Measurements from ENCODE around the gene CDK16. TPM values are rescaled to one million over a fixed set of nuclear protein-coding genes. Genes with fewer than 3 reads are reported as not detected.

The CDK16 gene
- total RNA-seq, 2 donors from 2014 or later: 97.5 to 133 TPM

GRCh38 chrX:47182106-47182700, 36.3 kb upstream of the CDK16 start:
- intact Hi-C loops (cut with DNase I, micrococcal nuclease): no loop called here
- ATAC-seq (no peak), DNase-seq (no peak)

- no peak for DNase-seq
- no peak for ATAC-seq
- intact Hi-C loops (cut with DNase I, micrococcal nuclease): no loop called here
These were observed 34.0 kb upstream of the CDK16 start for GRCh38 chrX:47184486-47184885.

DNA sequence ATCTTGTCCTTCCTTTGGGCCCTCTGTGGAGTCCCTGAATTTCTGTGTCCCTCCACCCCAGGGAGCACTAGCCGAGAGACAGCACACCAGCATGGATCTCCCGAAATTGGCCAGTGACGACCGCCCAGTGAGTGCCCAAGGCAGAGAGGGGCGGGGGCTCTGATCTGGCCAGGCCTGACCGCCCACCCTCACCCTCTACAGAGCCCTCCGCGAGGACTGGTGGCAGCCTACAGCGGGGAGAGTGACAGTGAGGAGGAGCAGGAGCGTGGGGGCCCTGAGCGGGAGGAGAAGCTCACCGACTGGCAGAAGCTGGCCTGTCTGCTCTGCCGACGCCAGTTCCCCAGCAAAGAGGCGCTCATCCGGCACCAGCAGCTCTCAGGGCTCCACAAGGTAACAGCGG, 33.2 kb upstream of the CDK16 start:
- intact Hi-C loops (cut with DNase I, micrococcal nuclease): no loop called here
- ATAC-seq (no peak), DNase-seq (no peak)

DNA sequence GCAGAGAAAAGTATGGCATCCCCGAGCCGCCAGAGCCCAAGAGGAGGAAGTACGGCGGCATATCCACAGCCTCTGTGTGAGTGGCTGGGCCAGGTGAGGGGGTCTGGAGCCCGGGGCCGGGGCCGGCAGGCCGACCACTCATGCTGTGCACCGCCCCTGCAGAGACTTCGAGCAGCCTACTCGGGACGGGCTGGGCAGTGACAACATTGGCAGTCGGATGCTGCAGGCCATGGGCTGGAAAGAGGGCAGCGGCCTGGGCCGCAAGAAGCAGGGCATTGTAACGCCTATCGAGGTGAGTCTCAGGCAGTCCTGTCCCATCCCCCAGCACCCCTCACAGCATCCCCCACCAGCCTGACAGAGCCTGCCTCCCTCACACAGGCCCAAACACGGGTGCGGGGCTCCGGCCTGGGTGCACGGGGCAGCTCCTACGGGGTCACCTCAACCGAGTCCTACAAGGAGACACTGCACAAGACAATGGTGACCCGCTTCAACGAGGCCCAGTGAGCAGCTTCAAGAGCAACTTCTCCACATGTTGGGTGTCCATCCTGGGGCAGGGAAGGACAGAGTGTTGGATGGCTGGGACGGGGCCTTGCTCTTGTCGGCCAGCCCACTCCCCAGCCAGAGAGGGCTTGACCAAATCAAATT, 32.3 kb upstream of the CDK16 start:
- no peak for ATAC-seq
- DNase-seq: no peak
- intact Hi-C loops (cut with DNase I, micrococcal nuclease): no loop called here

GRCh38 chrX:47187106-47187677, 31.3 kb upstream of the CDK16 start:
- no peak for ATAC-seq
- no peak for DNase-seq
- intact Hi-C loops (cut with DNase I, micrococcal nuclease): no loop called here

DNA sequence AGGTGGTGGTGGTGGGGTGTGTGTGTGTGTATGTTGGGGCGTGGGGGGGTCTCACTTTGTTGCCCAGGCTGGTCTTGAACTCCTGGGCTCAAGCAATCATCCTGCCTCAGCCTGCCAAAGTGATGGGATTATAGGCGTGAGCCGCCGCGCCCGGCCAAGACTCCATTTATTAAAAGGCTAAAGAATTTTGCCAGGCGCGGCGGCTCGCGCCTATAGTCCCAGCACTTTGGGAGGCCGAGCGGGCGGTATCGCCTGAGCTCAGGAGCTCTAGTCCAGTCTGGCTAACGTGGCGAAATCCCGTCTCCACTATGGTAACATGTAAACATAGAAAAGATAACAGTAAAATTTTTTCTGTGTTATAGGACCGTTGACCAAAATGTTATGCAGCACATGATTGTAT, 28.6 kb upstream of the CDK16 start:
- ATAC-seq (no peak), DNase-seq (no peak)
- intact Hi-C loops (cut with DNase I, micrococcal nuclease): loop anchor here in 1 of 2 donors (5.0 kb wide), 2 partner anchors 192 to 332 kb away; no protein-coding TSS in a partner anchor

DNA sequence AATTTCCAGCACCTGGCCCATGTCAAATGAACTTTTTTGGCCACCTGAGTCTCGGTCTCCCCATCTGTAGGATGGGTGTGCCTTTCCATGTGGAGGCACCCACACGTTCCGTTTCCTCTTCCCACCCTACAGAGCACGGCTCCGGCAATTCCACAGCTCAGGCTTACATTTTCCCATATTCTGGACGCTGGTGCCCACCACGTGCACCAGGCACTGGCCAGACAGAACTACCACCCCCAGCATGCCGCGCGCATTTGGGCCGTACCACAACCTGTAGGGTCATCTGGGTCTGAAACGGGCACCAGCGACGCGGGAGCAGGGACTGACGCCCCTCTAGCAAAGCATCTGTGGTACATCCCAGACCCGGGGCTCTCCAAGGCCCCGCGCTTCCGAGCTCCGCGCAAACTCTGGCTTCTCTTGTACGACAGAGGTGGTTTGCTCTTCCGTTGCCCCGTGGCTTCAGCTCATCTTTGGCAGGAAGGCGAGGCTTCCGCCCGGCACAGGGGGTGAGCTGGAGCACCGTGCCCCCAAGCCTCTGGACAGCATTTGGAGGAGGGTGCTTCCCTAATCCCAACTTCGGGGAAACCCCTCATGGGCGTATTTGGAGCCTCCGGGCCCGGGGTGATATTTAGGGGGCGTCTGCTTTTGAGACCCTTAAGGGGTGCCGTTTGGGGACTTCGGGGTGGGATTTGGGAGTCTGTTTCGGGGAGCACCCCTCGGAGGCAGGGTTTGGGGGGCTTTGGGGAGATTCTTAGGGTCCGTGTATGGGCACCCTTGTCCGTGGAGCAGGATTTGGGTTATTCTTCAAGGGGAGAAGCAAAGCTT, 27.8 kb upstream of the CDK16 start:
- intact Hi-C loops (cut with DNase I, micrococcal nuclease): loop anchor here in 1 of 2 donors (5.0 kb wide), 2 partner anchors 192 to 332 kb away; no protein-coding TSS in a partner anchor
- ATAC-seq (peak; percentile 67), DNase-seq (peak; percentile 83 to 88)

- DNase-seq (peak; percentile 53 to 55), ATAC-seq (peak; percentile 14)
- intact Hi-C loops (cut with DNase I, micrococcal nuclease): loop anchor here in 1 of 2 donors (5.0 kb wide), 2 partner anchors 191 to 331 kb away; no protein-coding TSS in a partner anchor
These were observed 27.1 kb upstream of the CDK16 start for GRCh38 chrX:47191331-47191730.

DNA sequence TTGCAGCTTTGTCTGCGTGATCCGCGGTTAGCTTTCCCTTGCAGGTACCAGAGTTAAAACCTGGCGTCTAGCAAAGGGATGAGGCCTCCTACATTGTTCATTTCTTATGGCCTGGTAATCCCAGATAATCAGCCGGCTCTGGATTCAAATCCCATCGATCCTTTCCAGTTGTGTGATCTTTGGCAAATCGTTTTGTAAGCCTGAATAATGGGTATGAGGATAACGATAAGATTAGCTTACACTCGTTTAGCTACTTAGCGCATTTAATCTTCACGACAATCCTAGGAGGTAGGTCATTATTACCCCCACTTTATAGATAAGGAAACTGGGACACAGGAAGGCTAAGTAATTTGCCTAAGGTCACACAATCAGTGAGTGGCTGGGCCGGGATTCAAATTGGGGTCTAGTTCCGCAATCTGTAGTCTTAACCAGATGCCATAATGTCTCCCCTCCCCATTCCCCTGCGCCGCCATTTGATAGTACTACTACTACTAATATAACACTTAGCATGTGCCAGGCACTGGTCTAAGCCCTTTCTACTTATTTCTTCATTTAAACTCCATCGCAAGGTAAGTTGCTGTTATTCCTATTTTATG, 26.6 kb upstream of the CDK16 start:
- DNase-seq: no peak
- intact Hi-C loops (cut with DNase I, micrococcal nuclease): loop anchor here in 1 of 2 donors (5.0 kb wide), 2 partner anchors 190 to 330 kb away; no protein-coding TSS in a partner anchor

GRCh38 chrX:47193475-47194193, 24.8 kb upstream of the CDK16 start, which contains the start of gene UBA1:
UBA1 (plus strand) TSS chrX:47193829; CDS start chrX:47198803, 4,974 bp downstream.
- DNase-seq (peak; percentile 96 to 98), ATAC-seq (peak; percentile 89)
- intact Hi-C loops (cut with DNase I, micrococcal nuclease): loop anchor here in 1 of 2 donors (5.0 kb wide), 2 partner anchors 189 to 329 kb away; no protein-coding TSS in a partner anchor

More for the DNA sequence above, 26.6 kb upstream of the CDK16 start:
- no peak for ATAC-seq

DNA sequence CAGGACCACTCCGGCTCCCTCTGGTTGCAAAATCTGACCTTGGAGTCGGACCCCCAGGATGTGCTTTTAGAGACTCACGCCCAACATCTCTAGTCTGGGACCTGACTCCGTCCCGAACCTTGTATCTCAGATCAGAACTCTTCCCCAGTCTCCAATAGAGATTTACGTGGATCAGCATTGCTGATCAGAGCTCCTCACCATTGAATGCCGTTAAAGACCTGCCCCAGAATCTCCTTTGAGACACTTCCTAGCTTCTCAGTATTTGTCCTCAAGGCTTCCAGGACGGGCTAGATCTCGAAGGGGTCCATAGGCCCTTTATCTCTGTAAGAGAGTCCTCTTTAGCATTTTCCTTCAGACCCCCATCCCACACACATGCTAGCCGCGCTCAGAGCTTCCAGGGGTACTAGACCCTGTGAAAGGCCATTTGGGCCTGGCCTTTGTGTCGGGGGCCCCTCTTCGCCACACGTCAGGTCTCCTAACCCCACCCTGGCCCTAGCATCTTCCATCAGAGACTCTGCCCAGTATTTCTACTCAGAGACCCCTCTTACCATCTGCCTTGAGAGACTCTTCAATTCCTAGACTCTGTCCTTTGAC, 24.2 kb upstream of the CDK16 start:
- DNase-seq: no peak
- peak; percentile 6 for ATAC-seq
- intact Hi-C loops (cut with DNase I, micrococcal nuclease): loop anchor here in 1 of 2 donors (5.0 kb wide), 2 partner anchors 188 to 328 kb away; no protein-coding TSS in a partner anchor

DNA sequence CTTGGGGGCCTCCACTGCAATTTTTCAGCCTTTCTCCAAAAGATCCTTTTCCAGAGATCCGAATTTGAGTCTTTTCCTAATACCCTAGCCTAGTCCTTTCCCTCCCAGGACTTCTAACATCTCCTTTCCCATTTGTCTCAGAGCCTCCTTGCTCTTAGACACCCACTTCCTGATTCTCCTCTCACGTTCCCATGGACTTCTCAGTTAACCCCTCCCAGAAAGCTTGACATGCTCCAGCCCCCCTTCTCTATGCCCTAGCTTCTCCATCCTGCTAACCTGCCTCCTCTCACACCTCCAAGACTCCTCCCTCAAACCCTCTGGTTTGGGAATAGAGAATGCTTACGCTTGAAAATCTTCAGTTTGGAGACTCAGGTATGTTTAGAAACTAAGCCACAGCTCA, 22.4 kb upstream of the CDK16 start:
- intact Hi-C loops (cut with DNase I, micrococcal nuclease): no loop called here
- DNase-seq (no peak), ATAC-seq (no peak)

GRCh38 chrX:47197526-47197925, 21.0 kb upstream of the CDK16 start:
- DNase-seq: no peak
- intact Hi-C loops (cut with DNase I, micrococcal nuclease): no loop called here
- ATAC-seq: no peak

DNA sequence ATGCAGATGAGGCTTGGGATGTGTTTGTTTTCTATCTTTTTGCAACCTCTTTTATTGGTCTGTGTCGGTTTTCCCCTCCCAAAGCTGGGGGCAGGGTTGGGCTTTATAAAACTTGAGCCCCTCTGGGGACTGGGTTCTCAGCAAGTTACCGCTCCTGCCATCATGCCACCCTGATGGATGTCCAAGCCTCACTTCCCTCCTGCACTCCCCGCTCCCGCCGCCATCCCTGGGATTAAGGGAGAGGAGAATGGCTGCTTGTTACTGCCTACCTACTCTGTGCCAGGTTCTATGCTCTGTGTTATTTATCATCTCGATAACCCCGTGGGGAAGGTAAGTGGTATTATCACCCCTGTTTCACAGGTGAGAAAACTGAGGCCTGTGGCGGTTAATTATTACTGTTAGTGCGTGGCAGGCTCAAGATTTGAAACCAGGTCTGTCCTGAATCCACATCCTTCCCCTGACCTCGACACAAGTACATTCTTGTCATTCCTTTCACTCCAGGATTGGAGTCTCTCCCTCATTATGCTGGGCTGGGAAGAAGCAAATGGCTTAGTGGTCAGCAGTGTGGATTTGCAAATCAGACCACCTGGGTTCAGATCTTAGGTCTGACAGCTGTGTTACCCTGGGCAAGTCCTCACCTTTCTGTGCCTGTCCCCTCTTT, 20.3 kb upstream of the CDK16 start:
- intact Hi-C loops (cut with DNase I, micrococcal nuclease): no loop called here
- DNase-seq (no peak), ATAC-seq (no peak)

DNA sequence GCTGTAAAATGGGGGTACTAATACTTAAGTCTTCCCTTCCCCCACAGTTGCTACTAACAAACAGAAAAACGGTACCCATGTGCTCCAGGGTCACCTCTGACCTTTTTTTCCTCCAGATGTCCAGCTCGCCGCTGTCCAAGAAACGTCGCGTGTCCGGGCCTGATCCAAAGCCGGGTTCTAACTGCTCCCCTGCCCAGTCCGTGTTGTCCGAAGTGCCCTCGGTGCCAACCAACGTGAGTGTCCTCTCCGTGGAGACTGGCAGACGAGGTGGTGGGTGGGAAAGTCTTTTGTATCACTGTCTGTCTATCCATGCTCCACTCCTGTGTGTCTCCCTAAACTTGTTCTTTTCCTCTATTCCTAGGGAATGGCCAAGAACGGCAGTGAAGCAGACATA, 19.8 kb upstream of the CDK16 start:
- DNase-seq (no peak), ATAC-seq (no peak)
- intact Hi-C loops (cut with DNase I, micrococcal nuclease): no loop called here

DNA sequence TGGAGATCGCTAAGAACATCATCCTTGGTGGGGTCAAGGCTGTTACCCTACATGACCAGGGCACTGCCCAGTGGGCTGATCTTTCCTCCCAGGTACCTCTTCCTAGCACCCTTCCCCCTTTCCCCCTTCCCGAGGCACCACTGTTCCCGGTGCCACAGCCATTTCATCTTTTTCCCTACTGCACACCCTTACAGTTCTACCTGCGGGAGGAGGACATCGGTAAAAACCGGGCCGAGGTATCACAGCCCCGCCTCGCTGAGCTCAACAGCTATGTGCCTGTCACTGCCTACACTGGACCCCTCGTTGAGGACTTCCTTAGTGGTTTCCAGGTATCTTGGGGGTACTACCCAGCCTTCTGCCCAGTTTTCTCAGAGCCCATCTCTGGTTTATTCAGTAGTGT, 19.2 kb upstream of the CDK16 start:
- intact Hi-C loops (cut with DNase I, micrococcal nuclease): no loop called here
- DNase-seq (no peak), ATAC-seq (no peak)
